Brain microvascular endothelial cell (primary cell): ENCODE results near the gene JTB.

ENCODE experiments used
- DNase-seq: peaks from one replicate; pipeline ENCODE4 v3.0.0-alpha.2; 2020
- H3K27ac ChIP-seq: fragments of 250-450 bp; sonication (Bioruptor Pico); 2 replicates; pipeline ENCODE4 v1.5.1; 2020; ENCODE audit warnings: mild to moderate bottlenecking, moderate library complexity
- H3K27me3 ChIP-seq: fragments of 250-450 bp; sonication (Bioruptor Pico); replicated peaks from 2 replicates; pipeline ENCODE4 v1.5.1; 2020; ENCODE audit warnings: mild to moderate bottlenecking
- H3K36me3 ChIP-seq: fragments of 250-450 bp; sonication (Bioruptor Pico); replicated peaks from 2 replicates; pipeline ENCODE4 v1.5.1; 2020; ENCODE audit warnings: mild to moderate bottlenecking
- H3K4me3 ChIP-seq: 2 replicates; pipeline ENCODE4 v1.5.1; 2011; ENCODE audit warnings: low read depth, mild to moderate bottlenecking, control low read depth, low read length, moderate library complexity
- CTCF ChIP-seq: IDR thresholded peaks from 2 replicates; pipeline ENCODE4 v1.5.1; 2011; ENCODE audit warnings: low read depth, mild to moderate bottlenecking, moderate library complexity, low read length, control low read depth, inconsistent platforms; ENCODE audit errors: missing control alignments
- in situ Hi-C: cut with HindIII; loops from 2 replicates; pipeline ENCODE4 v1.10.0; 2017; ENCODE audit warnings: low sequenced_read_pairs, low pct_ligation_motif_present

JTB gene

DNA sequence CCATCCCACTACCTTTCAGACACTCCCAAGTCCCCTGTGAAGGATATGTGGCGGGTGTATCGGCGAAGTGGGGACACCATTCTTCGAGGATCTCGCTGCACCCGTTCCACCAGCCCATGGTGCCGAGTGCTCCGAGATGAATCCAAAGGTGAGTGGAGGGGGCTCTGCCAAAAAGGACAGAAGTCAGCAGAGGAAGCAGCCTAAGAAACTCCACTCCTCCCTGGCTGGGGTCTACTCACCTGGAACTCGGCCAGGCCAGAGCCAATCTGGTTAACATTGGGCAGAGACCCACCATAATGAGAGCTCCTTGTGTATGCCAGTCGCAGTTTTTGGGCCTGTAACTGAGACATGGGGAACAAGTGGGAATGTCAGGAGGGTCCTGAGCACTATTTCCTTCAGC, 22.6 kb downstream of the JTB start:
- no peak overlapping the region for H3K27ac ChIP-seq
- no peak for DNase-seq
- no peak overlapping the region for H3K4me3 ChIP-seq
- in situ Hi-C loops = no loop called here
- H3K36me3 ChIP-seq = peaks cover 36% of the 10 kb centered on the region
- H3K27me3 ChIP-seq = no peaks in the 10 kb centered on the region
- TF ChIP-seq CTCF = no peak

- in situ Hi-C loops = no loop called here
These were observed 23.6 kb downstream of the JTB start for GRCh38 chr1:153953859-153954365.

GRCh38 chr1:153951801-153952200, 25.7 kb downstream of the JTB start:
- Histone ChIP-seq H3K27ac (no peak overlapping the region), H3K27me3 (no peaks in the 10 kb centered on the region), H3K36me3 (peaks cover 51% of the 10 kb centered on the region), H3K4me3 (no peak overlapping the region)
- TF ChIP-seq CTCF = no peak
- no peak for DNase-seq
- in situ Hi-C loops = no loop called here

More at GRCh38 chr1:153953859-153954365, 23.6 kb downstream of the JTB start:
- H3K27ac ChIP-seq = no peak overlapping the region
- no peak for TF ChIP-seq CTCF
- peaks cover 42% of the 10 kb centered on the region for H3K36me3 ChIP-seq
- H3K27me3 ChIP-seq = no peaks in the 10 kb centered on the region
- no peak overlapping the region for H3K4me3 ChIP-seq
- DNase-seq = no peak

- no peak for DNase-seq
- no peak for TF ChIP-seq CTCF
- Histone ChIP-seq H3K27ac (no peak overlapping the region), H3K36me3 (peaks cover 51% of the 10 kb centered on the region), H3K27me3 (no peaks in the 10 kb centered on the region), H3K4me3 (no peak overlapping the region)
- in situ Hi-C loops = no loop called here
These were observed 26.3 kb downstream of the JTB start for GRCh38 chr1:153951183-153951582.

- no peaks in the 10 kb centered on the region for H3K27me3 ChIP-seq
- peak; percentile 84 for TF ChIP-seq CTCF
- in situ Hi-C loops = no loop called here
- H3K27ac ChIP-seq = peak within 1 kb of the TSS; percentile 81
- DNase-seq = no peak
- H3K4me3 ChIP-seq = peak within 1 kb of the TSS; percentile 79
- peaks cover 37% of the 10 kb centered on the region for H3K36me3 ChIP-seq
These were observed 30.7 kb downstream of the JTB start, which contains the start of gene DENND4B for GRCh38 chr1:153946622-153947241. DENND4B (minus strand) TSS chr1:153946718; CDS start chr1:153944374, 2,344 bp downstream.
